HTERT RPE-1 (cell line): Measurements from ENCODE around the gene MYL1.

Experiments
- in situ Hi-C: fragments of 300-500 bp; cut with MboI; formaldehyde crosslinking; loops from 4 replicates; pipeline ENCODE4 v1.14.3; 2020; ENCODE audit warnings: low sequenced_read_pairs

Gene MYL1

DNA sequence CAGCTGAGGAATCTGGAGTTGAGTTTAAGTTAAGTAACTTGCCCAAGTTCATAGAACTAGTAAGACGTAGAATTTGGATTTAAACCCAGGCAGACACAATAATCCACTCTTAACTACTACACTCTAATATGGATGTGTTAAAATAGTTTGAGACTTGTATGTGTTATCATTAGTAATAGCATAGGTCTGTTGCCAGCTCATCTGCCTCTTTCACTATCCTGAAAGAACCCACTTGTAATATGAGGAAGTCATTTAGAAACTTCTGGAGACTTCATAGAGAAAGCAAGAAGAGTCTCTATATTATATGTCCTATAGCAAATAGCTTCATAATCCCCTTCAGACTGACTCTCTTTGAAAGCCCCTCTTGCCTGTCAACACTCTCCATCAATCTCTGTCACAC, 46.7 kb downstream of the MYL1 start:
- in situ Hi-C loops, result no loop called here

DNA sequence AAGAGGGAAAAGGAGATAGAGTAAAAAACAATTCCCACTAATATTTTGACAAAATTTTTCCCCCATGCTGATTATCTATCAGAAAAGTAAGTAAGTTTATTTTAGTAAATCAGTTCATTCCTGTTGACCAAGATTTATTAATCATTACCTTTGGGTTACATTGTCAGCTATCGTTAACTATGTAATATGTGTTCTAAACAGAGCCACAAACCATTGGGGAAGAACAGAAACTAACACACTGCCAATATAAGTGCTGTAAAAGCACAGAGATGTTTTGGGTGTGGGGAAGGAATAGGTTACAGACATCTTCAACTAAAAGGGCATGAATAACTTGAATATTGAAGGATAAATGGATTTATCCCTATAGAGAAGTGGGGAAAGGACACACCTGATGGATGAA, 47.3 kb downstream of the MYL1 start:
- in situ Hi-C loops, result no loop called here

DNA sequence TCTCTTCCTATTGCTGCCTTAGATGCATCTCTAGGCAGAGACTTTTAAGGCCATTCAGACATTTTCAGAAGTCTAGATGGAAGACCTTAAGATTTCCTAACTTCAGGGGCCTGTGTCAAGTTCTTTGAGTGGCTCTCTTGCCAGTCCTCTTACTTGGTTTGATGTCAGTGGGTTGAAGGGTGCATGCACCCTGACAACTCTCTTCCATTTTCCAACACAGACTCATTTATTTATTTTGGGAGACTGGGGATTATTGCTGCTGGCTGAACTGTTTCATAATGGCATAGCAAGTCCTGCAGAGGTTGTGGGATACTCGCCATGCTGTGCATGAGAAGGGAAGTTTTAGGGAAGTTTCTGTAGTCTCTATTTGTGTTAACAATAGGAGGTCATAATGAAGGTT, 50.7 kb downstream of the MYL1 start:
- in situ Hi-C loops, result no loop called here

DNA sequence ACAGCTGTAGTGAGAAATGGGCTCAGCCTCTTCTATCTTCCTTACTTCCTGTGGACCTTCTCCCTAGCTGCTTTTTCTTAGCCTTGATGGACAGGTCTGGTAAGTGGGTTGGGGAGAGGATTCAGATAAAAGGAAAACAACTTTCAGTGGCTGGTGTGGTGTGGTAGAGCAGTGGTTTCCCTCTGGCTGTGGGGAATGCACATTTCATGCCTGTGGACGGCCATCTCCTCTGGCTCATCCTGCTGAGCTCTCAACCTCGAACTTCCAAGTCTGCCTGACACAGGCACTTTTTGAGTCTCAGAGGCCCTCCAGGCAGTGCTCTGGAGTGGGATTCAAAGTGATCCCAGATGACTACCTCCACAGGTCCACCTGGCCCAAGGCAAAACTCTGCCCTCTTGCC, 51.1 kb downstream of the MYL1 start:
- in situ Hi-C loops, result no loop called here

DNA sequence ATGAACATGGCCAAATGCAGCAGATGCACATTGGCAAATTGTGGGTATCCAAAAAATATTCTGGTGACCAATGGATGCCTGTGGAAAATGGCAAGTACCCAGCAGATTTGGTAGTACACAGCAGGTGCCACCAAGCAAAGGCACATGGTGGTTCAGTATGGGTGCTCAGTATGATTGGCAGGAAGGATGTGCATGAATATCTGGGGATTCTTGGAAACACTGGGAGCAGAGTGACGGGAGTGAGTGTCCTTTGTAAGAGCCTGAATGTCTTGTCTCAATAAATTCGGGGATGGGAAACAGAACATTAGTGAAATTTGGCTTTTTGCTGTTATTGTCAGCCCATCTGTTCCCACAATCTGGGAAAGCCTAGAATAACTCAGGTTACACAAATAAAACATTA, 52.9 kb downstream of the MYL1 start:
- in situ Hi-C loops, result no loop called here

DNA sequence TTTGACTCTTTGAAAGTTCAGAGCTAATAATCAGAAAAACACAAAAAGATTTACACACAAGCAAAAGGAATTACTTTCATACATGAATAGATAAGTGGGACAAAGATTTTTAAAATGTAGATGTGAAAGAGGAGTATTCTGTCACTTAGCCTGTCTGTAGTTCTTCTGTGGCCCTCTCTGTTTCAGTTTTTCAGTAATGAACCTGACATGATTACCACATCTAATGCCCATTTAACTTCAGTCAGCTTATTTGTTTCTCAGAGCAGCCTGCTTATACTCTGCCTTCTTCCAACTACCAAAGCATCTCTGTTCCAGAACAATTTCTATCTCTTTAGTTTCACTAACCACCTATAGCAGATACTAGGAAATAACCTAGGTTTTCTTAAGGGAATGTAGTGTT, 55.3 kb downstream of the MYL1 start:
- in situ Hi-C loops, result no loop called here

DNA sequence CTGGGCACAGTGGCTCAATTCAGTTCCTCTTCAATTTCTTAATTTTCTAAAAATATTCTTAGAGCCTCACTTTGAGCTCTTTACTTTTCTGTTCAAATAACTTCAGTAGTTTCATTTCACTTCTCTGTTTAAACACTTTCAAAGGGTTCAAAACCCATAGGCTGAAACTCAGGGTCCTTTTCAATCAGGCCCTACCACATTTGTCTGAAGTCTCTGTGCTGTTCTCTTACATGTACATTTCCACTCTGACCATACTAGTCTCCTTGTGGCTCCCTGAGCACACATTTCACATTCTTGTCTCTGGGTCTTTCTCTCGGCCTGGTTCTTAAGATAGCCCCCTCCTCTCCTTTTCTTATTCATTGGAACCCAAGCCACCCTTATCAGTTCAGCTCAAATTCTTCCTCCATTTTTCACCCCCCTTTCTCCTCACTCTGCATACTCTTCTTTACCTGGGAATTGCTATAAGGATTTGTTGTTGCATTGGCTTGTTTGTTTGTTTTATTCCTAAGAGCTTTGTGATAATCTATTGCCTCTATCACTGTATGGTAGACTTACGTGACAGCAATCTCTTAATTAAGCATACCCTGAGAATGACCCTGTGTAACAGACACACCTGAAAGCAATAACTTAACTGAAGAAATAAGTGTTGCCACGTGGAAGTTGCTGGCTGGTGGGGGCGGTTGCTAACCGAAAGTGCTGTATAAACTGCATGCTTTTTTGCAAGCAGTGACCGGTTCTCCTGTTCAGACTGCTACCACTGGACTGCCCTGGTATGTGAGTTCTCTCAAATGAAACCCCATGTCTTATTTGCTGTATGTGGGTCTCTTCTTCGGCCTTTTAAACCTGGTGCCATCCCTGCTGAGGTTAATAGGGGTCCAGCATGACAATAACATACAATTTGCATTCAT, 62.0 kb downstream of the MYL1 start:
- in situ Hi-C loops, result no loop called here

DNA sequence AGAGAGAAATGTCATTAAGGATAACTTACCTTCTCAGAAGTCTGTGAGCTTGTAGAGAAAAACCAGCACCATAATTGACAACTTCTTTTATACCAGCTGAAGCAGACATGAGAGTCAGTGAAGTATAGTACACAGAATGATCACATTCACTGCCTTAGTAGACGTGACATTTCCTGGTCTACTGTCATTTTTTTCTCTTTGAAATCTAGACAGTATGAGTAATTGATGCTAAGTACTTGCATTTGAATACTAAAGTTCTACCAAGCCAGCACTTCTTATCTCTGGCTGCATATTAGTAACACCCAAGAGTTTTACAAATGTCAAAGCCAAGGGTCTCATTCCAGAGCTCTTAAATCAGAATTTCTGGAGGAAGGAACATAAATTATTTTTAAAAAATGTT, 64.4 kb downstream of the MYL1 start:
- in situ Hi-C loops, result no loop called here
